IPS DF 4.7 (cell line): Measurements from ENCODE around the gene CXCL5.
"Not testable (repeated sequence)": the region's sequence is repeated elsewhere in the genome, so short reads cannot be mapped to it uniquely, and the experiment has no call there.

ENCODE experiments used
- DNase-seq: peaks from one replicate; pipeline ENCODE4 v3.0.0-alpha.2; 2013; ENCODE audit warnings: low spot score; ENCODE audit errors: extremely low read depth

CXCL5 gene

DNA sequence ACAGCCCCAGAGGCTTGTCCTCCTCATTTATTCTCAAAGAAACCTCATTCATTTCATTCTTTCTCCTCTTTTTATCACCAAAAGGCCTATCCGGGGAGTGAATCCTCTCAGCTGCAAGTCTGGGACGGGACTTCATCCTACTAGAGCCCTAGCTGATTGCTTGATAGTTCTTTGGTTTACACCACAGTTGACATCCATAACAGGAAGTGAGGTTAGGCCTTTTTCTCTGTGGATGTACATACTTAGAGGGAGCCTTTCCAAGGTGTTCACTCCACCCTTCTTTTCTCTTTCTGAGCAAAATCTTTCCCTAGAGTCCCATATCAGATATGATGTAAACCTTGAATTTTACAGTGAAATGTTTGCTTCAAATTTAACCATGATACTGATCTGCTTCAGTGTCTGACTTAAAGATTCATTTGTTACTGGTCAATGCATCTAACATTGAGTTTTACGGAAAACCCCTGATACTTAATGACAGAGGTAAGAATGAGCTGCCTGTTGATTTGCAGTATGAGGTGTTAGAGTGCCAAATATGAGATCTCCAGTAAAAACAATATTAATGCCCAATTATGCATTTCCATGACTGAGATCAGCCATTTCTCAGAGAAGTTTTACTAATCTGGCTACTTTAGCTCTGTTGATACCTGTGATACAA lies 16.8 kb upstream of the CXCL5 start:
- no peak for DNase-seq

GRCh38 chr4:74014332-74014731 lies 15.9 kb upstream of the CXCL5 start:
- DNase-seq = no peak

DNA sequence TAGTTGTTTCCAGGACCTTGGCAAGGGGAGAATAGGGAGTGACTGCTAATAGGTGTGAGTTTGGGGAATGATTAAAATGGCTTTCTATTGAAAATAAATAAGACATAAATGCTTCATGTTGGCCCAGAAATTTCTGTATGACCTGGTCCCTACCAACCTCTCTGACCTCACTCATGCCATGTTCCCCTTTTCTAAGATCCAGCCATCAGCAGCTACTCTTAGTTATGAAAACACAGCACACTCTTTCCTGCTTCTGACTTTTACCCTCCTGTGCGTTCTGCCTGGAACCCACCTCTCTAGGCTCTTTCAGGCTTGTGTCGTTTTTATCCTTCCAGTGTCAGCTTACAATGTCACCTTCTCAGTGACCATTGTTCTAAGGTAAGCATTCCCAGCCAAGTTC lies 14.8 kb upstream of the CXCL5 start:
- DNase-seq = no peak

DNA sequence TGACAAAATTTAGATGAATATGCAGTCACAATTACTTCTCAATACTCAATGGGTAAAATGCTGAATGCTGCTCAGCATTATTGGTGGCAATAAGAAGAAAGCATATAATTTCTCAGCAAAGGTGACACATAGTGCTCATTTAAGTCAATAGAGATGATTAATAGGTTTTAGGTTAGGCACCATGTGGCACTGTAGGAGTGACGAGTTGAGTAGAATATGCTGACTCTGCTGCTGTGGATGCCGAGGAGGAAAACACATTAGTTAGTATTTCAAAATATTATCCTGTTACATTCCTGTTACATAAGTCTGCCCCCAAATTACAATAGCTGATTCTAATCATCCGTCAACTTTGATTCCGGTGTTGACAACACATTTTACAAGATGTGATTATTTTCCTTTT lies 13.7 kb upstream of the CXCL5 start:
- DNase-seq = no peak

- DNase-seq = no peak
Measured at GRCh38 chr4:74009307-74009706, 10.8 kb upstream of the CXCL5 start.

- DNase-seq = no peak
Measured at GRCh38 chr4:74006009-74006476, 7.6 kb upstream of the CXCL5 start.

DNA sequence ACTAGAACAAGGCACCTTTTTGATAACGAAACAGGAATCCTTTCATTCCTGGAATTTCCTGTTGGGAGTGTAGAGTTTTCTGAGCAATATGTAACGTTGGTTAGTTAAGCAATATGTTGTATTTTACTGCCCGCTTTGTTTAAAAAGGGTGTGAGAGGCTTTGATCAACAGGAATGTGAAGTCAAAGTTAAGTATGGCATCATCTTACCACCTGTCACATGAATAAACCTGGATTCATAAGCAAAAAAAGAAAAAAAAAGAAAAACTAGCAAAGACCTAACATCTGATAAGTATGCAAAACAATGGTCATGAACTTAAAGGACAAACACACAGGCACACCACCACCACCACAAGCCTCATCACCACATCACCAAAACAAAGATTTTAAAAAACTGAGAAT lies 7.1 kb upstream of the CXCL5 start:
- DNase-seq = no peak

GRCh38 chr4:74004668-74005067 lies 6.2 kb upstream of the CXCL5 start:
- DNase-seq = no peak

DNA sequence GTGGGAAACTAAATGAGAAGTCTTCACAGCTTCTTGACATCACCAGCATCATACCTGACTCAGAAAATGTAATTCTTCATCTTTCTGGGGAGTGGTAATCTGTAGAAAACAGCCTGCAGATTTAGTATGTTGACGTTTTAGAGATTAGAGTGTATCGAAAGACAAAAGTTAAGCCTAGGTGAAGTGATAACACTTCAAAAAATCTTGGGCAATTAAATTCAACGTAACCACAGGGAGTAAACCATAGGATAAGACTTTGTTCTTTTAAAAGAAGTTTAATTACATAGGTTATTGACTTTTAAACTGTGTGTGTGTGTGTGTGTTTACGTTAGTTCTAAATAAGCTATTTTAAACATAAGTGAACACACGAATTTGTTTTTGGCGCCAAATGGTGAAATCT lies 1.8 kb upstream of the CXCL5 start:
- no peak for DNase-seq

GRCh38 chr4:73992050-73992449 lies 6.4 kb downstream of the CXCL5 start:
- no peak for DNase-seq

GRCh38 chr4:73991742-73992000 lies 6.8 kb downstream of the CXCL5 start:
- no peak for DNase-seq

DNA sequence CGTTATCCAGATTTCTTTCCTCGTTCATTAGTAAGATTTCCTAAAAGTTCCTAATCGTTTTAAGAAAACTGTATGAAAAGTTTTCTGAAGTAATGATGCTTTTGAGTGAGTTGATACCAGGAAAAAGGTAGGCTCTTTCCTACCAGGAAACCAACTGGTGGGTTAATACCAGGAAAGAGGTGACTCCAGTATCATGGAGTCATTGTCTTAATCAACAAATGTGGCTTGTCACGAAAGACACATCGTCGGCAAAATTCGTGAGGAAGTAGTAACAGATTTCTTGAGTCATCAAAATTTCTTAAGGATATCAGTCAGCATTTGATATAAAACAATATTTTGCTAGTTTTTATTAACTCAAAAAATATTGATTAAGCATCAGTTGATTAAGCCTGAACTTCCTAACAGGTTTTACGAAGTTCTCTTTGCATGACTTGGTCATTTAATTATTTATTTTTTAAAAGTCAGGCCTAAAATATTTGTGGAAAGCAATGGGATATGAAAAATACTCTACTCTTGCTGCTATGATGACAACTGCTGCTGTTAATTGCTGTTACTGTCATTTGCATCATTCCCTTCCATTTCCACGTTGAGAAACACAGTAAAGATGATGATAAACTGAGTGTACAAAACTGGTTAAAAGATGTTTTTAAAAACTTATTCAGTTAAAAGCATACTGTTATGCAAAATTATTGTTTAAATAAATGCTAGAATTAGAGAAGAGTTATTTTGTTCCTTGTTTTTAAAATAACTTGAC lies 7.3 kb downstream of the CXCL5 start:
- no peak for DNase-seq

DNA sequence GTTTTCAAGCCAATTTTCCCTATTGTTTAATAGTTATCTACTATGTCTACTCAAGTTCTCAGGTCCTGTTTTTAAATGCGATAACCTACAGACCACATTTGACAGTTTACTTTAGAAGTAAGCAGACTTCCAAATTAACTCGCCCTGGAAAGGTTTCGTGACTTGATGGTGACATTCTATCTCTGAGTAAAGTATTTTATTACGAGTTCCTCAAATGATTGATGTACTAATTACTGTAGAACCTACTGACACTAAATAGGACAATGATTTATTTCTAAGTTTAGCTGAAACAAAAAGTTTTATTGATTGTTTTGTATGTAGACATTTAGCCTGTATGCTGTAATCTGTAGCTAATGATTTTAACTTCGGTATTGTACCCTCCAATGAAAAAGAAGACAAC lies 8.5 kb downstream of the CXCL5 start:
- DNase-seq = no peak

DNA sequence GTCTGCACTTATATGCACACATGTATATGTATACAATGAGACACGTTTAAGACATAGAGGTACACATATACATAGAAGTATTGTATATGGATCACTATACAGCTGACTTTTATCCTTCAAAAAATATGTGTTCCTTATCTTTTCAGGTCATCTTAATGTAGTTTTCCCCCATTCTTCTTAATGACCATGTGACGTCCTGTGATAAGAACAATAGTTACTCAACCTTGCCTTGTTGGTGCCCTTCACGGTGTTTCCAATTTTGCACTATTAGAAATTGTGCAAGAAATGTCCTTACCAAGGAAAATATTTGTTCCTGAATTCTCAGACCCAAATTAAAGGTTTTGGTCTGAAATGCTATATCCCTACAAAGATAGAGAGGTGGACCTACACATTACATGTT lies 9.4 kb downstream of the CXCL5 start:
- no peak for DNase-seq

GRCh38 chr4:73988061-73988460 lies 10.4 kb downstream of the CXCL5 start, which contains the start of gene PPBP:
Gene PPBP (minus strand): TSS chr4:73988190. CDS start chr4:73988103, 87 bp downstream.
- DNase-seq = no peak

DNA sequence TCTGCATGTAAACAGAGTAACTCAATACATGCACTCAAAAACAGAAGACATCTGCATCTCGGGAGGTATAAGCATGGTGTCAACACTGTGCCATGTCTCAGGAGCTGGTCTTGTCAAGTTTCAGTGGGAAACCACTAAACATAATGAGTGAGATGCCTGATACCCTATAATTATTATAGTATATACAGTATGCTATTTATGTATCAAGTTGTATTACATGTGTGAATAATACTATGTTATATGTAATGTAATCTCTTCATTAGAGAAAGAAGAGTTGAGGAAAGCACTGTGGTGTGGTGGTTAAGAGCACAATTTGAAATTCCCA lies 13.0 kb downstream of the CXCL5 start:
- DNase-seq = no peak

- DNase-seq = peak; percentile 96
Measured at GRCh38 chr4:73984736-73985527, 13.5 kb downstream of the CXCL5 start.

DNA sequence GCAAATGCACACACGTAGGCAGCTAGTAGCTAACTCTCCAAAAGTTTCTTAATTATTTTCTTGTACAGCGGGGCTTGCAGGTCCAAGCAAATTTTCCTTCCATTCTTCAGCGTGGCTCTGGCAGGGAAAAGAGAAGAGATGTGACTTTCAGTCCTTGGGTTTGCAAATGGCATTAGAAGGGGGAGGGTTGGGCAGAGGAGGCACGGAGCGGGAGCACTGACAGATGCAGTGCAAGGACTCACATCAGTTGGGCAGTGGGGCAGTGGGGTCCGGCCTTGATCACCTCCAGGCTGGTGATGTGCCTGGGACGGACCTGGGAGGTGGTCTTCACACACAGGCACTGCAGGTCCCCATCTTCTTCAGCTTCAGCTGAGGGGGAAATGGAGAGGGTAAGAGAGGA lies 17.3 kb downstream of the CXCL5 start:
- DNase-seq = not testable (repeated sequence)

- no peak for DNase-seq
Measured at GRCh38 chr4:73979407-73979957, 19.0 kb downstream of the CXCL5 start.

DNA sequence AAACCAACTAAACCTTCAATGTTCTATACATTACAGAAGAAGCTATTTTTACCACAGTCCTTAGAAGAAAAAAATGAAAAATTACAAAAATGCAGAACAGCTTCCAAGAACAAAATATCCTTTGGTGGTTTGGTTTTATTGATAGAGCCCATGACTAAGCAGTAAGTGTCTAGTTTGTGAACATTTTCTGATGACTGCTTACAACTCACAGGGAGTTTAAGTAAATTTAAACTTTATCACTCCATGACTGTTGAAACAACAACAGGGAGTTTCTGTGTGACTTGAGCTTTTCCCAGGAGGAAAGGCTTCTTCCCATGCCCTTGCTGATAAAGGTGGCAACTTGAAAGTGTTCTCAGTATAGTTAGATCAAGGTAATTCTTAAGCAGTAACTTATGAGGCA lies 19.6 kb downstream of the CXCL5 start:
- DNase-seq = no peak

DNA sequence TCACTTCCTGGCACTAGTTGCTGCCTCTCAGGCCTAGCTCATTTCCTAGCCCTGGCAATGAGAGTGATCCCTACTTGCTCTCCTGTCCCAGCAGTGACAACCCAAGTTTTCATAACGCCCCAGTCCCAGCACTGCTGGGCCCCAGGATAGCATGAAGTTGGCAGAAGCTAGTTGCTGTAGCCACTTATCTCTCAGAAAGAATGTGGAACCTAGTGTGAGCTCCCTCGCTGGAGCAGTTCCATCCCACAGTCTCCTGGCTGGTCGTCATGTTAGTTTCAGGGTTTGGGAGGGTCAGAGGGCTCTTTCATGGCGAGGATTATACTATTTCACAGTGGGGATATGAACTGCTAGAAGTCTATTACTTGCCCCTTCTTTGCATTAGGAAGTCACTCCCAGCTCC lies 21.8 kb downstream of the CXCL5 start:
- DNase-seq = no peak

DNA sequence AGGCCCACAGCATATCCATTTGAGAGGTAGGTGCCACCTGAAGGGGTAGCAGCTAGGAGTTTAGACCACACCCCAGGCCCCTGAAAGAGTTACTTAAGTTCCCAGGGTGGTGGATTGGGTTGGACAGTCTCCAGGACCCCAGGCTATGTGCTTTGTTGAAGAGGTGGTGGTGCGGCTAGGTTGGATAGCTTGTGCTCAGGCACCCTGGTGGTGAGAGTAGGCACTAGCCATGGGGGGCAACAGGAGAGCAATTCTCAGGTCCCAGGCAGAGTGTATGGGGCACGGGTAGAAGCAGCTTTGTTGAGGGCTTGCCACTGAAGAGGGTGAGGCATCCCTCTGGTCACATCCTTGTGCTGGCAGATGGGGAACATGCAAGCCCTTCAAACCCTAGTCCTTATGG lies 22.3 kb downstream of the CXCL5 start:
- DNase-seq = no peak
